Right kidney (tissue), 9 donors: ENCODE data around the gene MMP27.
"Not testable (repeated sequence)": the region's sequence is repeated elsewhere in the genome, so short reads cannot be mapped to it uniquely, and the experiment has no call there.

ENCODE experiments used
- DNase-seq: peaks from one replicate; pipeline ENCODE4 v3.0.0-alpha.2; 2016
- long read RNA-seq, 8 donors: transcript quantifications; one replicate each; lab custom pipeline, GENCODE V29; 2026

MMP27 gene, protein sequence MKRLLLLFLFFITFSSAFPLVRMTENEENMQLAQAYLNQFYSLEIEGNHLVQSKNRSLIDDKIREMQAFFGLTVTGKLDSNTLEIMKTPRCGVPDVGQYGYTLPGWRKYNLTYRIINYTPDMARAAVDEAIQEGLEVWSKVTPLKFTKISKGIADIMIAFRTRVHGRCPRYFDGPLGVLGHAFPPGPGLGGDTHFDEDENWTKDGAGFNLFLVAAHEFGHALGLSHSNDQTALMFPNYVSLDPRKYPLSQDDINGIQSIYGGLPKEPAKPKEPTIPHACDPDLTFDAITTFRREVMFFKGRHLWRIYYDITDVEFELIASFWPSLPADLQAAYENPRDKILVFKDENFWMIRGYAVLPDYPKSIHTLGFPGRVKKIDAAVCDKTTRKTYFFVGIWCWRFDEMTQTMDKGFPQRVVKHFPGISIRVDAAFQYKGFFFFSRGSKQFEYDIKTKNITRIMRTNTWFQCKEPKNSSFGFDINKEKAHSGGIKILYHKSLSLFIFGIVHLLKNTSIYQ
- long read RNA-seq, donor 1: 0 reads
- long read RNA-seq, donor 2: 0 reads
- long read RNA-seq, donor 3: 0 reads
- long read RNA-seq, donor 4: 0 reads
- long read RNA-seq, donor 5: 0 reads
- long read RNA-seq, donor 6: 0 reads
- long read RNA-seq, donor 7: 0 reads
- long read RNA-seq, donor 8: 0 reads

DNA sequence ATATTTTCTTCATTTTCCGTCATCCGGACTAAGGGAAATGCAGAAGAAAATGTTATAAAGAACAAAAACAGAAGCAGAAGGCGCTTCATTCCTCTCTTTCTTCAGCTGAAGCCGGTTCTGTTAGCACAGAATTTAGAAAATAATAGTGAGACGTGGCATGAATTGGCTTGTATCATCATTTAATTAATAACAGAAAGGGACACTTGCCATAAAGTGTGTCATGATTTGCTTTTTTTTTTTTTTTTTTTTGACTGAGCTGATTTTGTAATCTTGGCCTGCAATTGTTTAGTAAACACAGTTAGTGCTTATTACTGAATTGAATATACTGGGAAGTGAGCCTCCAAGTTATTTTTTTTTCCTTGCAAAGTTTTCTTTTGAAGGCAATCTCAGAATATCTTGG, at the start of gene MMP27:
Gene MMP27 (minus strand): TSS at position 144 of the 400 bp plus-strand sequence. CDS start 55 bp downstream, at position 89.
- DNase-seq: no peak

DNA sequence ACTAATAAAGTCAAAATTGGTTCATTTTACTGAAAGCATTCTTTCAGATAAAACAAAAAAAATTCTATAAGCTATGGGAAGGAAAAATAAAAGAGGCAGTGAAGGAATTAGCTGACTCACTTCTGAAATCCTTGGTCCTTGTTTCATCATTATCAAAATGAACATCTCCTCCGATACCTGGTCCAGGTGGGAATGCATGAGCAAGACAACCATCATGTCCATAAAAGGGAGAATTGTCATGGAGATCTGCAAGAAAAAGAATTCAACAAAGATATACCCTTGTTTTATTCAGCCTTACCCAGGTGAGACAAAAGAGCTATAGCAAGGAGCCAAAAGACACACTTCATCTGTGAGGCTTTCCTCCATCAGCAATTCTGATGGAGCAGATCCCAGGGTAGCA, 47.7 kb upstream of the MMP27 start:
- DNase-seq: no peak

DNA sequence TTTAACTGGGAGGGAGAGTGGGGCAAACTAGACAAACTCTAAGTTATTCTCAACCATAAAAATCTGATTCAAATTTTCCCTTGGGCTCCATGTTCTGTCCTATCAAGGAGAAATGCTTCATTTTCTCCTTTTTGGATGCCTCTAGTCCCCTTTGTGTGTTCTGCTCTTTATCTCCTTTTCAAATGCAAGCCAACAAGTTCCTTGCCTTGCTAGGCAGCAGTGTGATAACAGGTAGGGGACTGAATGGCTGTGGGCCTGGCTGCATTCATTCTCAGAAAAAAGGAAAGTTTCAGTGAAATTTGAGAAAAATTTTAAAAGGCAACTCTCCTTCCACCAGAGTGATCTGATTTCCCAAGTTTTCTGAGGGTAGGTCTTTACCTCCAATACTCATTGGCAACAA, 46.1 kb upstream of the MMP27 start:
- DNase-seq: no peak

DNA sequence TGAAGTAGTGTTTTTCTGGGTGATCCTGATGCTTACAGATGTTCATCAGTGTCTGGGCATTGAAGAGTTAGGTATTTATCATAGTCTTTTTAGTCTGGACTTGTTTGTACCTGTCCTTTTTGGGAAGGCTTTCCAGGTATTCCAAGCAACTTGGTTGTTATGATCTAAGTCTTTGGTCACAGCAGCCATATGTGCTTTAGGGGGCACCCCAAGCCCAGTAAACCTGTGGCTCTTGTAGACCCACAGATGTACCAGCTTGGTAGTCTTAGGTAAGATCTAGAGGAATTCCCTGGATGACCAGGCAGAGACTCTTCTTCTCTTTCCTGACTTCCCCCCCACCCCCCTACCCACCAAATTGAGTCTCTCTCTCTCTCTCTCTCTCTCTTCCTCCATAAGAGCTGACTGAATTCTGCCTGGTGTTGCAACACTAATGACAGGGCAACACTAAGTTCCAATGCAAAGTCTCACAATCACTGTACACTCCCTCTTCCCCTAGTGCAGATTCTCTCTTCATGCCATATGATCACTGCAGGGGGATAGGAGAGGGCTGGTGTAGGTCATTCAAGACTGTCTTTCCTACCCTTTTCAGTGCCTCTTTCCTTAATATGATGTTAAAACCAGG, 43.6 kb upstream of the MMP27 start:
- no peak for DNase-seq

DNA sequence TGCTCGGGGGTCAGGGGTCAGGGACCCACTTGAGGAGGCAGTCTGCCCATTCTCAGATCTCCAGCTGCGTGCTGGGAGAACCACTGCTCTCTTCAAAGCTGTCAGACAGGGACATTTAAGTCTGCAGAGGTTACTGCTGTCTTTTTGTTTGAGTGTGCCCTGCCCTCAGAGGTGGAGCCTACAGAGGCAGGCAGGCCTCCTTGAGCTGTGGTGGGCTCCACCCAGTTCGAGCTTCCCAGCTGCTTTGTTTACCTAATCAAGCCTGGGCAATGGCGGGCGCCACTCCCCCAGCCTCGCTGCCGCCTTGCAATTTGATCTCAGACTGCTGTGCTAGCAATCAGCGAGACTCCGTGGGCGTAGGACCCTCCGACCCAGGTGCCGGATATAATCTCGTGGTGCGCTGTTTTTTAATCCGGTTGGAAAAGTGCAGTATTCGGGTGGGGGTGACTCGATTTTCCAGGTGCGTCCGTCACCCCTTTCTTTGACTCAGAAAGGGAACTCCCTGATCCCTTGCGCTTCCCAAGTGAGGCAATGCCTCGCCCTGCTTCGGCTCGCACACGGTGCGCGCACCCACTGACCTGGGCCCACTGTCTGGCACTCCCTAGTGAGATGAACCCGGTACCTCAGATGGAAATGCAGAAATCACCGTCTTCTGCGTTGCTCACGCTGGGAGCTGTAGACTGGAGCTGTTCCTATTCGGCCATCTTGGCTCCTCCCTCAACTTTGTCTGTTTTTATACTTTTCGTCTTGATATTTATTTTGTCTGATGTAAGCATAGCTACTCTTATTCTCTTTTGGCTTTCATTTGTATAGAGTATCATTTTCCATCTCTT, 41.4 kb upstream of the MMP27 start:
- DNase-seq: not testable (repeated sequence)

DNA sequence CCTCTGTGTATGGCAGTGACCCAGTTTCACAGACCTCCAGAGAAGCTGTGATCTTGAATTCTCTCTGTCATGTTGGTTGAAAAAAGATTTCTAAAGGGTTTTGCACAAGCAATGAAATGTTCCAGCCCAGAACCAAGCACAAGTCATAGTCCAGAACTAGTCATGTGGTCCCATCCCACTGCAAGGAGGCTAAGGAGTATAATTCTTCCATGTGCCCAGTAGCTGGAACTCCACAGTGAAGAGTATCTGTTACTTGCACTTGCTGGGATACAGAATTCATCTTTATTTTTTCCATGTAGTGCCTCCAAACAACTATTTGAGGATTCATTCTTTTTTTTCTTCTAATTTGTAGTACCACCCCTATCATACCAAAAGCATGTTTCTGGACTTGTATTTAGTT, 29.1 kb upstream of the MMP27 start:
- DNase-seq: no peak

DNA sequence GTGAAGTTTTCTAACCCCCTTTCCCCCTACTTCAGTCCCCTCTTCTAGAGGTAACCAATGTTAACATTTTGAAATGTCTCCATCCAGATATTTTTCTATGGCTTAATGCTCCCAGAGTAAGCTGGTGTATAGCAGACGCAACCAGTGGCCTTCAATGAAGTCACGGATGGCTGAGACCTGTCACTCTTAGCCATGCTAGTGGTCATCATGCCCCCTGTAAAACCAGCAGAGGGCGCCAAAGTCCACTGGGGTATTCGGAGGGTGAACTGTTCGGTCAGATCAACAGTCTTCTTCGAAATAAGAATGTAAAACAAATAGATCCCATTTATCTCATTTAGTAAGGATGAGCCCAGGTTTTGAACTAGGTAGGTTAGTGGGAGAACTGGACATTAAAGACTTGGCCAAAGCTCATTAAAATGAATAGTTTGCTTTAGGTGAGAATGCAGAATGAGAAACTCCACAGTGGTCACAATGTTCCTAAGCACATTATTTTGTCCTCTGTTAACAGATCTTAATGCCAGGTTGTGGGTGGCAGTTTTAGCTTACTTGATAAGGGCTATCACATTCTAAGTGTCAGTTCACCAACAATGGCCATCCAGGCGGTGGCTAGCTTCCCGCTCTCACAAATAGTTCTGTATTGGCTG, 27.8 kb upstream of the MMP27 start:
- DNase-seq: no peak

DNA sequence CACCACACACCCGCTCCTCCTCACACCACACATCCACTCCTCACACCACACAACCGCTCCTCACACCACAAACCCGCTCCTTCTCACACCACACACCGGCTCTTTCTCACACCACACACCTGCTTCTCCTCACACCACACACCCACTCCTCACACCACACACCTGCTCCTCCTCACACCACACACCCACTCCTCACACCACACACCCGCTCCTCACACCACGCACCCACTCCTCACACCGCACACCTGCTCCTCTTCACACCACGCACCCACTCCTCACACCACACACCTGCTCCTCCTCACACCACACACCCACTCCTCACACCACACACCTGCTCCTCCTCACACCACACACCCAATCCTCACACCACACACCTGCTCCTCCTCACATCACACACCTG, 25.4 kb upstream of the MMP27 start:
- not testable (repeated sequence) for DNase-seq

DNA sequence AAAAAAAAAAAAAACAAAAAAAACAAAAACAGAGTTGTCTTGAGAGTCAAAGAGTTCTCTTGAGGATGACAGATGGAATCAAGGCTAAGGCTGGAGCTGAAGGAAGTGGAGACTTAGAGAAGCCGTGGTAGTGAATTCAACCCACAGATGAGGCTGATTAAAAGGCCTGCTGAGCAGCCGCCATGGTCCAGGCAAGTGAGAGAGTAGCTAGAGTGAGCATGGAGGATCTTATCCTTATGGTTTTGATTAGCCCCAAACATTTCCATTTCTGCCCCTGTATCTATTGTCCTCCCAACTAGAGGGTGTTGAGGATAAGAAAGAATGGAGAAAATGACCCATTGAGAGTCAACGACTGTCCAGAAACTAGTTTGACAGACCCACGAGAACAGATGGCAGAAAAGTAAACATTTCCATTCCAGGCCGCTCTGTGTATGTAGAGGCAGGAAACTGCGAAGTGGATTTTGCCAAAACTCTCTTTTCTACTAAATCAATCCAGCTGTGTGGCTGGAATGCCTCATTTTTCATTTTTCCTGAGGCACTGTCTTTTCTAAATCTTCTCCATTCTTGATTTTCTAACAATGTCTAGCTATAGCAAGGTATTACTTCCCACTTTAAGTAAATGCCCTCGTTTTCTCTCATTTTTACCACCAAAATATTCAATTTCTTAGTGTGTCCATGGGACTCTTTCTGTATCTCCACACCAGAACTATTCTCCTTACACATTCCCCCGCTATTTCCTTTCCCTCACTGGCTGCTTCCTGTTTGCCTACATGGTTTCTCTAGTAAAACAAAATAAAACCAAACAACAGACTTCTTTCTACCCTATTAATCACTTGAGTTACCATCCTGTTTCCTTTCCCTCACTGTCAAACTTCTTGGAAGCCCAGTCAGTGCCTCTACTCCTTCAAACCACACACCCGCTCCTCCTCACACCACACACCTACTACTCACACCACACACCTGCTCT, 24.6 kb upstream of the MMP27 start:
- no peak for DNase-seq

DNA sequence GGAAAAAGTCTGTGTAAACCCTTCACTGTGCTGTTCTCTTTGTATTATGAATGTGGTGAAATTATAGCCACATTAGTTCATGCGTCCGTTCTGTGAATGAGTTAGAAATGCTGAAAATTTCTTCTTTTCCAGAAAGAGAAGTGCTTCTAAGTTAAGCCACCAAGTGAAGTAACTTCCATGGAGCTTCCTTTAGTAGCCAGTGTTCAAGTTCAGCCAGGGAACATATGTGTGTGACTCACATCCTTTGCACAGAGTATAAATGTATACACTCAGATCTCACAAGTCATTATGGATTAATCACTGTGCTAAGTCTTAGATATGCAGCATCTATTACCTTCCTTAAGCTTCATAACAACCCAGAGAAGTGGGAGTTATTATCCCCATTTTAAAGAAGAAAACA, 22.3 kb upstream of the MMP27 start:
- DNase-seq: no peak

DNA sequence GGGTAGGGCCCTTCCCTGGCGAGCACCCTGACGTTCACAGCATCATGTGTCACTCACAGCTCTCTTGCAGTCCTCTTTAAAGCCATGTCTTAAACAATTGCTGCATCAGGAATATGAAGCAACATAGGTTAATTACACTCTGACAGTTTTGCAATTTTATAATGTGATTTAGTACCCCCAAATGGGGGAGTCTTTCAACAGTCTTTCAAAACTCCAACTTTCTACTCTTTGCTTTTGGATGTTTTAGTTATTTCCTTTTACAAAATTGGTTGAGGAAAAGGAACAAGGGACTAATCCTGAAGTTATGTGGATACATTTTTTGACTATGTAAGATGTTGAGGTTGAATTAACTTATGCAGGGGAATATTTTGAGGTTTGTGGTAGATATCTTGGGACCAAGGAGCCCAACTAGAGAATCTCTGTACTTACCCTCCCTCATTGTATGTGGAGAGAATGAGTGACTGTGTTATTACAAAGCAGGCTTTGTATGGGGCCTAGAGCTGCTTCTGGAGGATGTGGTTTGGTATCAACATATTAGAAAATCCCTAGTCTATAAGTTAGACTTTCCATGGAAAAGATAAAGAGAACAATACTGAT, 19.4 kb upstream of the MMP27 start, which contains the start of gene MMP8:
Gene MMP8 (minus strand): TSS at position 51 of the 597 bp plus-strand sequence. CDS start 99 bp downstream, outside the sequence.
- no peak for DNase-seq

DNA sequence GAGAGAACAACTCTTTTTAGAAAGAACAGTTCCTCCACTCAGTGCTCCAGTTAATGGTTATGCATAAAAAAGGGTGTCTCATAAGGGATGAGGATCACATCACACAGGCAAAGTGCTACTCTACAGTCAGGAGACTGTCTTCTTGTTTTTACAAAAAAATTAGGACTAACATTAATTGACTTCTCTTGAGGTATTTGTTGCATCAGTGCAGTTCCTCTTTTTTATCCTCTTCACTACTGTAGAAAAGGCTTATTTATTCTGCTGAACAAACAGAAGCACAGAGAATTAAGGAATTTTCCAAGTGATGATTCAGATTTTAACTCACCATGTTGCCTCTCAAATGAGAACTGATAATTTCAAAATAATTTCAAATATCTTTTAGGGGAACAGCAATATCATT, 17.3 kb upstream of the MMP27 start:
- no peak for DNase-seq

DNA sequence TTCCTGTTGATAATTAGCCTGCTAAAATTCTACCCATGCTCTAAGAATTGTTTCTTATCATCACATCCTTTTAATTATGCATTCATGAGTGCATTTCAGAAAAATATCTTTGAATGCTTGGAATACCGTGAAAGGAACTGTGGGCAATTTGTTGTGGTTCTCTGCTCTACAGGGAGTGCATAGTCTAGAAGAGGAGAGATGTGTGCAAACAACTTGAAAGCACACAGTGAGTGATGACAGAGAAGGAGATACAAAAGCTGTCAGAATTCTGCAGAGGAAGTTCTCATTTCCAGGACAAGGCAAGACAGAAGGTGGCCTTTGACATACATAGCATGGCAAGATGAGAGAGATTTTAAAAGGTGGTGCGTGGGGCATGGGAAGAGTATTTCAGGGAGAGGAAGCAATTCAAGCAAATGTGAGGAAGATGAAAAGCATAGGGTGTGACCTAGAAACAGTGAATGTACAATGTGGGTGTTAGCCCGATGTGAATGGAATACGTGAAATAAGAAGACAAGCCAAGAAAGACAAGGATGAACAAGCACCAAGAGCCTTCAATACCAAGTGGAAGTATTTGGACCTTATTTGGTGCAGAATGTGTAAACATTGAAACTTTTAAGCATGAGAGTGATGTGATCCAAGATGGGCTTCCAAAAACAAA, 14.2 kb upstream of the MMP27 start:
- no peak for DNase-seq

DNA sequence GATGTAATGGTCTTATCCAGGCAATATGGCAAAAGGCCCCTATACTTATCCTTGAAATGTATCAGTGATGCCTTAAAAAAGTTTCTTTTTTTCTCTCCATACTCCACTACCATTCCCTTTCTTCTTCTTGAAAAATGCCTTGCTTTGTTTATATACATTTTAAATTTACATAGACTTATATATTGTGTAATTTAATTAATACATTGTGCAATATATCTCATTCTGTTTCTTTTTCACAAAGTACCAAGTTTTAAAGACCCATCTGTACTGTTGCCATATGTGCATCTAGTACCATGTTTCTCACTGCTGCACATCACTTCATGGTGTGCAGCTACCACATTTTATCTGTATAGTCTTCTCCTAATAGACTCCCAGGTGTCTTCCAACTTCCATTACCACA, 11.7 kb upstream of the MMP27 start:
- no peak for DNase-seq

DNA sequence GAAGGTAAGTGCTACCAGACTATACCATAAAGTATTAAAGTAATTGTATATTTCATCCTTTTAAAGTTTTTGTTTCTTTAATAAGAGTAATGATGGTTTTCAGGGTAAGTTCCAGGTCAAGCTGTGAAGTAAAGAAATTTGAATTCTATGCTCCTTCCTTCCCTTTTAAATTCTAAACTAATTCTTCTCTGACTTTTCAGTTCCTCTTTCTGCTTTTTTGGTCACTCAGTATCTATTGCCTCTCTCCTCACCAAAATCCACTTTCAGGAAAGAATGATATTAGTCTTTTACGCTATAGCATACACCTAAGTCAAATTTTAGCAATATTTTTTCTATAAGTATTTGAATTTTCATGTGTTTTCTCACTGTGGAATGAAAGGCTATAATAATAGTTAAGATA, 11.0 kb upstream of the MMP27 start:
- no peak for DNase-seq

DNA sequence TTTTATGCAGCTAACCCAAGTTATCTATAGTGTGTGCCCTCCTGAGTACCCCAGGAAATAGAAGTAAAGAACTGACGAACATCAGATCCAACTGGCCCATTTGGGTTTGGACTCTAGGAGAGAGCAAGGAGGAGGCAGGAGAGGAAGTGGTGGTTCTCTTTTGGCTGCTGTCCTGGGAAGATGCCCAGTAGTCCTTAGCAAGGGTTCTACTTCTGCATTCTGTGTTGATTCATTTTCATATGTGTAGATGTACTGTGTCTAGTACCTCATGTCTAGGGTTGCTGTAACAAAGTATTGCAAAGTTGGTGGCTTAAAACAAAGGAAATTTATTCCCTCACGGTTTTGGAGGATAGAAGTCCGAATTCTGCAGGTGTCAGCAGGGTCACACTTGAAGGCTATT, 6.6 kb upstream of the MMP27 start:
- DNase-seq: no peak

DNA sequence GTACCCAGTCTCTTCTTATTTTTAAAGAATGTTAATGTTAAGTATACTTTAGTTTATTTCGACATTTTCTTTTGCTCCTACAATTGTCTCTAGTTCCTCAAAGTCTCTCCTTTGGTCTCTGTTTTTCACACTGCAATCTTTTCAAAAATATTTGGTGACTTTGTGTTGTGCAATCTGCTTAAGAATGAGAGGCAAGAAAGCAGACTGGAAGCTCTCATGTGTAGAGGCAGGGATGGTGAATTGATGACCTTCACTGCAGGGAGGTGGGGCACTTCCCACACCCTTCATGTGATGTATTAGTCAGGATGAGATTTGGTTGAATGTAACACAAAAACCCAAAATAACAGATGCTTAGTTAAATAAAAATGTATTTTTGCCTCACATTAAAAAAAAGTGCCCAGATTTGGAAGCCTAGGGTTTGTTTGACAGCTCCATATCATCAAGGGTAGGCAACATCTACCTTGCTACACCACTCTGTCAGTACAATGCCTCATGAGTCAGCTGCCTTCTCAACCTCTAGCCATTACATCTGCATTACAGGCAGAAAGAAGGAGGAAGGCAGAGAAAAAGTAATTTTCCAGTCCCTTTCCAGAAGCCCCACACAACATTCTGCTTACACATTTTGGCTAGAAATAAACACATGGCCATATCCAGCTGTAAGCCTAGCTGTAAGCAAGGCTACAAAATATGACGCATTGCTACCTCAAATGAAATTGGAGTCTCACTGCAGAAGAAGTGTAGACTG, 3.8 kb upstream of the MMP27 start:
- DNase-seq: no peak

DNA sequence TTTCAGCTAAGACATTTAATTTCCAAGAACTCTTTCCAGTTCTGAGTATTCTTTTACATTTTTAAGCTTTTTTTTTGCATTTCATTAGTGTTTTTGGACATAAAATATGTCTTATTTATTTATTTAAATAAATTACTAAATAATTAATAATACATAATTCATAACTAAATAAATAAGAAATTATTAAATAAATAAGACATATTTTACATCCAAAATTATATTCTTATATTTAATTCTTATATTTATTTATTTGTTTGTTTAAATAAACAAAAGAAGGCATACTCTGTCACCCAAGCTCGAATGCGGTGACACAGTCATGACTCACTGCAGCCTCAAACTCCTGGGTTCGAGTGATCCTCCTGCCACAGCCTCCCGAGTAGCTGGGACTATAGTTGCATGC, 3.1 kb upstream of the MMP27 start:
- DNase-seq: no peak

DNA sequence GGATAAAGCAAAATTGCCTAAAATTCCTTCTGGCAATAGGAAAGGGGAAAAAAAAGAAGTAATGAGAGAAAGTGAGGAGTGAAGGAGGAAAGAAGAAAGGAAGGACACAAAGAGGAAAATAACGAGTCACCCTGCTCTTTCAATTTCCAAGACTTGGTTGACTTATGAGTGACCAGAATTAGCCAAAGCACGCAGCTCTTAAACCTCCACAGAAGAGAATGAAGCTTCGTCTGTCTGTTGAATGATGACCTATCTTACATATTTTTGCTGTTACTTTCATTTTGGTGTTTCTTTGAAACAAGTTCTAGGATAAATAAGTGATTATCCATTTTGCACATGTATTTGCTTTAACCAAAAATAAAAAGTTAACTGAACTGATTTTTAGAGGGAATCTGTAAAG, 728 bp downstream of the MMP27 start:
- no peak for DNase-seq
